ENCODE results near the gene FALEC.
"Not testable (repeated sequence)": the region's sequence is repeated elsewhere in the genome, so short reads cannot be mapped to it uniquely, and the experiment has no call there.

DNA sequence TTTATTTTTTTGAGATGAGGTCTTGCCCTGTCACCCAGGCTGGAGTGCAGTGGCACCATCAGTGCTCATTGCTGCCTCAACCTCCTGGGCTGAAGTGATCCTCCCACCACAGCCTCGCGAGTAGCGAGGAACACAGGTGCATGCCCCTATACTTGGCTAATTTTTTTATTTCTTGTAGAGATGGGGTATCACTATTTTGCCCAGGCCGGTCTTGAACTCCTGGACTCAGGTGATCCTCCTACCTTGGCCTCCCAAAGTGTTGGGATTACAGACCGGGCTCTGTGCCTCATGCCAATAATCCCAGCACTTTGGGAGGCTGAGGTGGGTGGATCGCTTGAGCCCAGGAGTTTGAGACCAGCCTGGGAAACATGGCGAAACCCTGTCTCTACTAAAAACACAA is 65.9 kb downstream of the FALEC start:
- TF ChIP-seq, protein P1, sequence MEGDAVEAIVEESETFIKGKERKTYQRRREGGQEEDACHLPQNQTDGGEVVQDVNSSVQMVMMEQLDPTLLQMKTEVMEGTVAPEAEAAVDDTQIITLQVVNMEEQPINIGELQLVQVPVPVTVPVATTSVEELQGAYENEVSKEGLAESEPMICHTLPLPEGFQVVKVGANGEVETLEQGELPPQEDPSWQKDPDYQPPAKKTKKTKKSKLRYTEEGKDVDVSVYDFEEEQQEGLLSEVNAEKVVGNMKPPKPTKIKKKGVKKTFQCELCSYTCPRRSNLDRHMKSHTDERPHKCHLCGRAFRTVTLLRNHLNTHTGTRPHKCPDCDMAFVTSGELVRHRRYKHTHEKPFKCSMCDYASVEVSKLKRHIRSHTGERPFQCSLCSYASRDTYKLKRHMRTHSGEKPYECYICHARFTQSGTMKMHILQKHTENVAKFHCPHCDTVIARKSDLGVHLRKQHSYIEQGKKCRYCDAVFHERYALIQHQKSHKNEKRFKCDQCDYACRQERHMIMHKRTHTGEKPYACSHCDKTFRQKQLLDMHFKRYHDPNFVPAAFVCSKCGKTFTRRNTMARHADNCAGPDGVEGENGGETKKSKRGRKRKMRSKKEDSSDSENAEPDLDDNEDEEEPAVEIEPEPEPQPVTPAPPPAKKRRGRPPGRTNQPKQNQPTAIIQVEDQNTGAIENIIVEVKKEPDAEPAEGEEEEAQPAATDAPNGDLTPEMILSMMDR (optimal IDR thresholded peaks at IDR 0.05 in 1 of 3, IDR thresholded peaks at IDR 0.05 in 1 of 3, conservative IDR thresholded peaks at IDR 0.05 in 1 of 3; ENCODE audit: extremely low read depth in 1 of 3, insufficient read depth in 2 of 3, low read length in 3 of 3), result not testable (repeated sequence)
- not testable (repeated sequence) for TF ChIP-seq EZH2 (IDR thresholded peaks at IDR 0.05; ENCODE audit: low read length)
